NCI-H1105 (cell line): ENCODE results near the gene INF2.
"Not testable (repeated sequence)": the region's sequence is repeated elsewhere in the genome, so short reads cannot be mapped to it uniquely, and the experiment has no call there.

Experiments
- DNase-seq: peaks from one replicate; lab custom pipeline; 2025; lab: John Stamatoyannopoulos, UW

Gene INF2

GRCh38 chr14:104689109-104689880 is at the start of gene INF2:
Gene INF2 (plus strand): TSS chr14:104689618. CDS start chr14:104701366, 11,748 bp downstream.
- peak; percentile 16 for DNase-seq

GRCh38 chr14:104639885-104640548 is 49.4 kb upstream of the INF2 start:
- peak; percentile 29 for DNase-seq

- no peak for DNase-seq
These were observed 48.7 kb upstream of the INF2 start for GRCh38 chr14:104640681-104641080.

- no peak for DNase-seq
These were observed 47.5 kb upstream of the INF2 start for GRCh38 chr14:104641753-104642539.

GRCh38 chr14:104642540-104642868 is 46.9 kb upstream of the INF2 start:
- no peak for DNase-seq

- DNase-seq, result no peak
These were observed 46.1 kb upstream of the INF2 start for GRCh38 chr14:104643306-104643705.

GRCh38 chr14:104644091-104644635 is 45.3 kb upstream of the INF2 start:
- DNase-seq, result no peak

- no peak for DNase-seq
These were observed 44.6 kb upstream of the INF2 start for GRCh38 chr14:104644656-104645378.

GRCh38 chr14:104647467-104648043 is 41.9 kb upstream of the INF2 start:
- DNase-seq, result no peak

- peak; percentile 17 for DNase-seq
These were observed 39.1 kb upstream of the INF2 start for GRCh38 chr14:104650057-104650980.

GRCh38 chr14:104650981-104651875 is 38.2 kb upstream of the INF2 start:
- DNase-seq, result no peak

GRCh38 chr14:104651876-104652260 is 37.5 kb upstream of the INF2 start:
- no peak for DNase-seq

- DNase-seq, result no peak
These were observed 37.0 kb upstream of the INF2 start for GRCh38 chr14:104652386-104652785.

- not testable (repeated sequence) for DNase-seq
These were observed 36.1 kb upstream of the INF2 start for GRCh38 chr14:104653130-104653920.

- DNase-seq, result no peak
These were observed 35.3 kb upstream of the INF2 start for GRCh38 chr14:104654119-104654518.

GRCh38 chr14:104655128-104655848 is 34.1 kb upstream of the INF2 start:
- no peak for DNase-seq

- DNase-seq, result no peak
These were observed 33.3 kb upstream of the INF2 start for GRCh38 chr14:104656014-104656714.
